Peyer's patch (tissue), 4 donors: ENCODE data around the gene PPARA.

Source experiments
- CTCF ChIP-seq, 6 experiments: fragments of 450-650 bp in 4 of 6; fragments of 200-600 bp in 2 of 6; sonication (generic) in 1 of 6; IDR thresholded peaks; one replicate each; pipeline ENCODE4 v1.5.1; 2017 to 2019; ENCODE audit warnings: antibody characterized with exemption in 6 of 6, mild to moderate bottlenecking in 3 of 6, moderate library complexity in 1 of 6
- POLR2A ChIP-seq, 2 donors: fragments of 450-650 bp; IDR thresholded peaks; one replicate each; pipeline ENCODE4 v1.5.1; 2017; ENCODE audit warnings: antibody characterized with exemption in 2 of 2, mild to moderate bottlenecking in 2 of 2, moderate library complexity in 2 of 2

GRCh38 chr22:46224898-46225290 is 74.6 kb downstream of the PPARA start:
- TF ChIP-seq CTCF (IDR thresholded peaks at IDR 0.05) (no peak), POLR2A (IDR thresholded peaks at IDR 0.05) (no peak)
